Activated T-cell treated with anti-CD3 and anti-CD28 coated beads, Interleukin-2, amount 50 U/mL, for 48 hours (primary cell): Measurements from ENCODE around the gene MAML3.
A peak's percentile ranks its signal among the peaks of the same experiment; 100 is the strongest.

ENCODE experiments used
- DNase-seq, 2 experiments: peaks; one replicate each; pipeline ENCODE4 v3.0.0-alpha.2; 2020

Gene MAML3

GRCh38 chr4:139826426-139826825, 327.6 kb downstream of the MAML3 start:
- no peak for DNase-seq

GRCh38 chr4:139825523-139826014, 328.4 kb downstream of the MAML3 start:
- DNase-seq = no peak

DNA sequence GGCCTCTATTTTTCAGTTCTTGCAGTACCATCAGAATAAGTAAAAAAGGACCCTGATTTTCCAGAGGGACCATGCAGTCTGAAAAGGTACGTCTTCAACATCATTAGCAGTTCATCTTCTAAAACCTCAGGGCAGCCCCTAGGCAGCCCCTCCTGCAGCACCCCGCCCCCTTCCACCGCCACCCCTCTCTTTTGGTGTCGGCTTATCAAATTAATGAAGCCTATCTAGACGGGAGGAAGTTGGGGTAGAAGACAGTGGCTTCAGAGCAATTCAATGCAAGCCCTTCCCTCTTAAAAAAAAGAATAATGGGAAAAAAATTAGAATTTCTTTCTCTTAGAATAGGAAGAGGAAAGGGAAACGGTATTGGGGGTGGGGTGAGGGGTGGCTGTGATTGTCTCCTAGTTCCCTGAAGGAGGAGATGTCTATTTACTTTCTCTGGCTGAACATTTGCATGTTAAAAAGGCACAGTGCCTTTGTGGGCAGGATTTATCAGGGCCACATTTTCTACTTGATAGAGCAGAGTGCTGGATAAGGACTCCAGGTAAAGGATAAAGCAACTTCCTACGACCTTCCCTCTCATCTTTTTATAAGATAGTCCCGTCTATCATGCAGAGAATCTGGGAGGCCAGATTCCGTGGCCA, 329.0 kb downstream of the MAML3 start:
- DNase-seq = no peak

DNA sequence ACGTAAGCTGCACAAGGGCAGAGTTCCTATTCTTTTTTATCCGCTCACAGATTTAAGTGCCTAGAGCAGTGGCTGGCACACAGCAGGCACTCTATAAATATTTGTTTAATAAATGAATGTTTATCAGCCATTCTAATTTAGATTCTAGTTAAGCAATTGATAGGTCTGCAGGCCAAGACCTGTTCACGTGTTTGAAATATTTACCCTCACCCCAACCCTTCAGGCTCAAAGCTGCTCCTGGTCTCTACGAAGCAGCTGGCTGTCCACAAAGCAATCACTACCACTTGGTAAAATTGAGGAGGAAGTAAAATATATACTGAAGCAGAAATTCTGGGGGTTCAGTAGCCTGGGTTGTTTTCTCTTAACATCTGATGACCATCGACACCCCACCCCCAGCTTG, 330.2 kb downstream of the MAML3 start:
- no peak for DNase-seq

DNA sequence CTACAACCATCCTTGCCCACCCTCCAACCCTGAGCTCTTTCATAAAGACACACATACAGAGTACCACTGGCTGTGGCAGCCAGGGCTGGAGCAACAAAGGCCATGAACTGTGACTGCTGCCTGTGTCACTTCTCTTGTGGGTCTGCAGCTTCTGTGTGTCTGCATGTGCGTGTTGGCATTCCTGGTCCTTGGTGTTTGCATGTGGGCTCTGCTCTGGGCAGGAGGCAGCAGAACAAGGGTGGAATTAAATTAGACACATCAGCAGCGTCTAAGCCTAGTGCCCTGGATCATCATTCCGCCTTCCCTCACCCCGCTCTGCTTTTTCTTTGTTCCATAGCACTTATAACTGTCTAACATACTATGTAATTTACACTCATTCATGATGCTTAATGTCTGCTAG, 330.6 kb downstream of the MAML3 start:
- no peak for DNase-seq

DNA sequence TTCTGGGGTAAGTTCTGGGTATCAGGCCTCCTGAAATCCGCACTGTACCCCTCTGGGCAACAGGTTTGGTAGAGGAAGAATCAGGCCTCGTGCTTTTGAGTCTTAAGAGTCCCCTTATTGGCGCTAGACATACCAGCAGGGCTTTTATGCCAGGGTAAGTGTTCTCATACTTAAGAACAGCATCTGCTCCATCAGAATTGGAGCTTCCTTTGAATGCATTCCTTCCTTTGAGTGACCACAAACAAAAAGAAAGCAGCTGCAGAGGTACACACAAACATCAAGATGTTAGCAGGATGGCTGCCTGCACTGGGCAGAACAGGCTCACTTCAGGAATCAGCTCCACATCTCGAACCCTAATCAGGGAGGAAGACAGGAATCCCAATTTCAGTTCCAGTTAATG, 331.6 kb downstream of the MAML3 start:
- DNase-seq = no peak

GRCh38 chr4:139819082-139819481, 334.9 kb downstream of the MAML3 start:
- no peak for DNase-seq

DNA sequence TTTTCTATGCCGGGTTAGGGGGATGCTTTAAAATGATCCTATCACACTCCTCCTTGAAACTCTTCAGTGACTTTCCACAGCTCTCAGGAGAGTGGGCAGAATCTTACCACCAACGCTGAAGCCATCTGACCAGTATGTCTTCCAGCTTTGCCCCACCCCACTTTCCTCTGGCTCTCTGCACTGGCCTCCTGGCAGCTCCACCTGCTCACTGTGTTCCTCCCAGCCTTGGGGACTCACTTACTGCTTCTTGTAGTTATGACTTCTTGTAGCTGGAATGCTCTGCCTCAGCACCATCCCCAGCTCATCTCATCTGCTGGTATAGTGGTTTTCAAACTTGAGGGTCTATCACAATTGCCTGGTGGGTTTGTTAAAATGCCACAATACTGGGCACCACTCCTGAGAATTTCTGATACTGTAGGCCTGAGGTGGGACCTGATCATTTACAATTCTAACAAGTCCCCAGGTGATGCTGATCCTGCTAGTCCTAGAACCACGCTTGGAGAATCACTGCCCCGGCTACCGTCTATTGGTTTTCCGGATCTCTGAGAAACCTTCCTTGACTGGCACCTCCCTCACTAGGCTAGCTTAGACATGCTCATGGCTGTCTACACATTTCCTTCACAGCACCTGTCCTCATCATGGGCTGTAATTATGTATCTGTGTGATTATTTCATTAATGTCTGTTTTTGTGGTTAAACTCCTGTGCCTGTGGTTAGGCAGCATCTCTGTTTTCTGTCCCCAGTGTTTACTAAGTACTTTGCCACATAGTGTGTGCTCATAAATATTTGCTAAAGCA, 336.1 kb downstream of the MAML3 start:
- DNase-seq = no peak

DNA sequence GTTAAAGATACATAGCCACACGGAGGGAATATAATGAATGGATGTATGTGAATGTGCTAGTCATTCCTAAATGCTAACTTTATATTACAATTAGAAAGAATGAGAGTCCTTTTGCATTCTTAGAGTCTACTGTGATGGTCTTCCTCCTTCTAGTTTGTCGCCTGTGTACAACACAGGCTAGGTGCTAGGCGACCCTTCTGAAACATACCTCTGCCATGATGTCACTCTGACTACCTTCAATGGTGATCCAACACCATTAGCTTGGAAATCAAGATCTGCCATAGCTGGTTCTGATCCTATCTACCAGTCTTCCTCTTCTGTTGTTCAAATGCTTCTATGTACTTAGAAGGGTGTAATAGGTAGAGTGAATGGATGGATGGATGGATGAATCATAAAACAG, 337.1 kb downstream of the MAML3 start:
- DNase-seq = no peak

DNA sequence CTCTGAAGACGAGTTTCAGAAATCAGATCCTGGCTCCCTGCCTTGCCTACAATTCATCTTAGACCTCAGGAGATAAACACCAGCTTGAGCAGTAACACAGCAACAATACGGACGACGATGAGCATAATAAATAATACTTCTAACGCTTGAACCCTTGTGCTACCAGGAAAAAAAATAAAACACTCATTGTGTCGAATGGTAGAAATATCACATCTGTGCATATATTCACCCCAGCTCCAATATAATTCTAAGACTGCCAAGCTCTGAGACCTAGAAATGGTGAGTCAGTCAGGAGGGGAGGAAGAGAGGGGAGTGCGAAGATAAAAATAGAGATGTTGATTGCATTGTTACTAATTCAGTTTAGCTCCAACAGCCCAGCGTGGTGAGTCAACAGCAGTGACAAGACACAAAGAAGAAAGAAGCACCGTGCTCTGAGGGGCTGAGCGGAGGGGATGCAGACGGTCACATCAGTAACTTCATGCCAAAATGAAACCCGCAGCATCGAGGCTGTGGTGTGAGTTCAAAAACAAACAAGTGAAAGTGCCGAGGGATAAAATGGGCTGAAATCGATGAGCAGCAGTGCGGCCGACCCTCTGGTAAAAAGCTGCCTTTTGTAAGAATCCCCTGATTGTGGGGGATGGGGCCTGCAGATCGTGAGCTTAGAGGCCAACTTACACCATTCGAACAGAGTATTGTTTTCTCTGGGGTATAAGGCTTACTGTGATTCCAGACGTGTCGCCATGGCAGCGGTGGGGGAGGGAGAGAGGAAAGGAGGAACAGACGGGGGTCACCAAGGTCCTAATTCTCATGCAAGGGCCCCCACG, 338.0 kb downstream of the MAML3 start:
- DNase-seq = peak; percentile 33 to 42

DNA sequence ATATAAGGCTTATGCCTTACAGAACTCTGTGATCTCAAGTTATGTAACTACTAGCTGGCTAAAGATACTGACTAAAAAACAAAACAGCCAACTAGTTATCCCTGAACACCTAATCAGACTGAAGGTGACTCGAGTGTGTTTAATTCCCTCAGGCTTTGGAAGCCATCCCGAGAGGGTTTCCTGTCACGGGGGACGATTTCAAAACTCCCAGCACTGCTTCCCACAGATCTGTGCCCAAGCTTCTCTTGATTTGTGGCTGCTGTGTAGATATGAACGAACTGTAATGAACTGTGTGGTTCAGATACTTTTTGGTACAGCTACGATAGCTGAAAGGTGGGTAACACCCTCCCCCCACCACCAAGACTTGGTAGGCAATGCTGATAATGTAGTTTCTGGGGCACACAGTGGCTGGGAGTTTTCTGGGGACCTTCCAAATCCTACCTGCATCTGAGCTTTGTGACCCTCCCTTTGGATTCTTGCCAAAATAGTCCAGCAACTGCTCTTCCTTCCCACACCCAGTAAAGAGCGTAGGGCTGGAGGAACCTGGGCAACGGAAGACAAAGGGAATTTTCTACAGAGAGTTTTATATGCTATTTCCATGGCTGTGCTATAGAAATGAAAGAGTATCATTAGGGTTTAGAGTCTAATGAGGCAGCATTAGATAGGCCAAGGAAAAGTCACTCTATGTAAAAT, 339.5 kb downstream of the MAML3 start:
- DNase-seq = no peak

GRCh38 chr4:139813881-139814280, 340.1 kb downstream of the MAML3 start:
- DNase-seq = no peak

DNA sequence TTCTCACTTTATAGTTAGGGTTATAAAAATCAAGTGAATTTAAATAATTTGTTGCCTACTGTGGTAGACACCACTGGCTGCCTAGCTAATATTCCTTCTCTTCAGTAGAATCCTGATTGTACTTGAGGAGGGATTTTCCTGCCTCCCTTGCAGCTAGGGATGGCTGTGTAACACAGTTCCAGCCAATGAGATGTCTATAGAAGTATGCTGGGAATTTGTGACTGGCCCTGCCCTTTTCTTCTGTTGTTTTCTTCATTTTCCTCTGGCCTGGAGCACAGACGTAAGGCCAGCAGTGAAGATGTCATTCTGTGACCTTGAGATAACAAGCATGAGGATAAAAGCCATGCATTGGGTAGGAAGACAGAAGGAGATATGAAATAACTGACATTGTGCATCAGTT, 343.3 kb downstream of the MAML3 start:
- no peak for DNase-seq

- no peak for DNase-seq
Observed at GRCh38 chr4:139809757-139810140, 344.2 kb downstream of the MAML3 start.

GRCh38 chr4:139808808-139809756, 344.9 kb downstream of the MAML3 start:
- no peak for DNase-seq

DNA sequence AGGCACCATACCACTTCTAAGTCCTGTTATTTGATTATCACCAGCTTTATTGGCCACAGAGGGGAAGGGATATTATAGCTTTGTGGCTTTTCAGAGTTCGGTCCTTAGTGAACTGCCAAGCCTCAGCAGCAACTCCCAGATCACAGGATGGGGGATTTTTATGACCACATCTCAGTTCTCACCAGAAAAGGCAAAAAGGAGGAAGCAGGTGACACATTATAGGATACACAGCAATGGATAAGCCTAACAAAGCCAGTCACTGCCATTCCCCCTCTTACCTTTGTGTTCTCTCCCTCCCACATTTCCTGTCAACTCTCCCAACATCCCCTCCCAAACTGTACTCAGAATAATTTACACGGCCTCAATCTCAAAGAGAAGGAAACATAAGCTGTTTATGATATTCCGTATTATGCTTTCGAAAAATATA, 345.6 kb downstream of the MAML3 start:
- no peak for DNase-seq

DNA sequence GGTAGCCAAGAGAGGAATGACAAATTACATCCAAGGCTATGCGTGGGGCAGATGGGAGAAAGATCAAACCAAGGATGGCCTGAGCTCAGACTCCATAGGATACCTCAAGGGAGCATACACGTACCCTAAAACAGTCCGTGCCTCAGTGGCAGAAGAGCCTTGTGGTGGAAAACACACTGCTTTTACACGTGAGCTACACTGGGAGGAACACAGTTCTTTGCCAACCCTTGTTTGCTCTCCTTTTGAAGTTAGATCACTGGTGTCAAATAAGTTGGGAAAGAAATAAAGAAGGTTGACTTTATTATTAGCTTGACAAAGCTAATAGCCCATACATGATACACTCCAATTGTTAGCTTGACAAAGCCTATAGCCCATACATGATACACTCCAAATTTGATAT, 346.5 kb downstream of the MAML3 start:
- DNase-seq = no peak

DNA sequence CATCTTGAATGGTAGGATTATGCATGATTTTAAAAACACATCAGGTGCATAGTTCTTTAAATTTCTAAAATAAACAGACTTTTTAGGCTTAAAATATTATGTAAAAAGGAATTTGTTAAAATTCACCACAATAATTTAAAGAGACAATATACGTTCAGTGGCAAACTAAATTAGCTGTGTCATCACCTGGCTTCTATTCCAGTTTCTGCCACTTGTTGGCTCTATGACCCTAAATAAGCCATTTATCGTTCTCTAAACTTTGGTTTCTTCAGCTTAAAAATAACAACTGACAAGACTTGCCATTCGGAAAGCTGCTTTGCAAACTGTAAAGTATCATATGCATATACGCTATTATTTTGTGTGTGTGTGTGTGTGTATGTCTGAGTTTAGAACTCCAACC, 347.1 kb downstream of the MAML3 start:
- no peak for DNase-seq

DNA sequence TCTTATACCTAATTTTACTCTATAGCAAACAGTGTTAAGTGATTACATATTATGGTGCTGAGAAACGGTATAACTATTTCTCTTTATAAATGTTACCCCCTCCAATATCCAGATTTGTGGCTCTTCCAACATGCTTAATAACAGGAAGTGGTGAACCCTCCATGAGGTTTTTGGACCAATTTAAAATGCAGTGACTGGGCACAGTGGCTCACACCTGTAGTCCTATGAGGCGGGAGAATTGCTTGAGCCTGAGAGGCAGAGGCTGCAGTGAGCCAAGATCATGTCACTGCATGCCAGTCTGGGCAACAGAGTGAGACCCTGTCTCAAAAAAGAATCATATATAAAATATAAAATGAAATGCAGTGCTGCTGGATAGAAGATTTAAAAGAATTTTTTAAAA, 351.1 kb downstream of the MAML3 start:
- no peak for DNase-seq

- DNase-seq = no peak
Observed at GRCh38 chr4:139802488-139802887, 351.5 kb downstream of the MAML3 start.

DNA sequence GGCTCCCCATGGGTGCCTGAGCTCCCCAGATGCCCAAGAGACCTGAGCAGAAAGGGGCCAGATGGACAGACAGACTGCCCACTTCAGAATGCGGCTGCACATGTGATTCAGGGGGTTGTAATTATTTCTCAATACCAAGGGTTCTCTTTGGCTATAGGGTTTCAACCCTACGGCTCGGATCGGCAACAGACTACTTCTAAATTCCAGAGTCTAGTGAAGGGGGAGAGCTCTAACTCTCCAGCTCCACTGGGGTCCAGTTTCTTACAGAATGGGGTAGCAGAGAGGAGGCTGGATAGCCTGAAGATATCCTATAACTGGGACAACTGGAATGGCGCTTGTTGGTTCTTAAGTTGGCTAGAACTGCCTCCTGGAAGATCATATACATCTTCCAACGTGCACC, 352.1 kb downstream of the MAML3 start:
- no peak for DNase-seq

GRCh38 chr4:139800082-139800481, 353.9 kb downstream of the MAML3 start:
- no peak for DNase-seq
